ENCODE data around the gene KLHL42.

- no peak for TF ChIP-seq ZNF503 (CRISPR knock-in tag; IDR thresholded peaks at IDR 0.05)
- TF ChIP-seq CBX2 (IDR thresholded peaks at IDR 0.05; ENCODE audit: low read depth, low read length): no peak
- no peak for TF ChIP-seq CBX2 (CRISPR knock-in tag; IDR thresholded peaks at IDR 0.05; ENCODE audit: low read depth)
- TF ChIP-seq TFAP4 (IDR thresholded peaks at IDR 0.05; ENCODE audit: borderline replicate concordance, low read depth): no peak
- no peak for TF ChIP-seq STAT6 (CRISPR knock-in tag; IDR thresholded peaks at IDR 0.05; ENCODE audit: borderline replicate concordance)
- no peak for TF ChIP-seq RFX5 (IDR thresholded peaks at IDR 0.05; ENCODE audit: low read depth, low read length)
- no peak for TF ChIP-seq GTF2F1 (IDR thresholded peaks at IDR 0.05; ENCODE audit: low read length)
- TF ChIP-seq JUND (CRISPR knock-in tag; IDR thresholded peaks at IDR 0.05): no peak
- no peak for TF ChIP-seq ZNF775 (CRISPR knock-in tag; IDR thresholded peaks at IDR 0.05; ENCODE audit: borderline replicate concordance)
- no peak for TF ChIP-seq PCBP1 (IDR thresholded peaks at IDR 0.05; ENCODE audit: borderline replicate concordance, low read depth, low read length)
- no peak for TF ChIP-seq CTCF (CRISPR knock-in tag; IDR thresholded peaks at IDR 0.05)
- TF ChIP-seq HDAC6 (IDR thresholded peaks at IDR 0.05; ENCODE audit: low read depth, low read length): no peak
- no peak for TF ChIP-seq ZNF816 (CRISPR knock-in tag; IDR thresholded peaks at IDR 0.05; ENCODE audit: borderline replicate concordance)
- no peak for TF ChIP-seq ZSCAN22 (CRISPR knock-in tag; IDR thresholded peaks at IDR 0.05)
- no peak for TF ChIP-seq TRIM22 (IDR thresholded peaks at IDR 0.05)
Measured at GRCh38 chr12:27806259-27806658, 26.2 kb downstream of the KLHL42 start.
